Activated CD8-positive, alpha-beta memory T cell treated with anti-CD3 and anti-CD28 coated beads for 24 hours (primary cell): ENCODE measurements around the gene SRP9.

ENCODE experiments used
- DNase-seq: peaks from one replicate; pipeline ENCODE4 v3.0.0-alpha.2; 2020

The SRP9 gene, protein sequence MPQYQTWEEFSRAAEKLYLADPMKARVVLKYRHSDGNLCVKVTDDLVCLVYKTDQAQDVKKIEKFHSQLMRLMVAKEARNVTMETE

DNA sequence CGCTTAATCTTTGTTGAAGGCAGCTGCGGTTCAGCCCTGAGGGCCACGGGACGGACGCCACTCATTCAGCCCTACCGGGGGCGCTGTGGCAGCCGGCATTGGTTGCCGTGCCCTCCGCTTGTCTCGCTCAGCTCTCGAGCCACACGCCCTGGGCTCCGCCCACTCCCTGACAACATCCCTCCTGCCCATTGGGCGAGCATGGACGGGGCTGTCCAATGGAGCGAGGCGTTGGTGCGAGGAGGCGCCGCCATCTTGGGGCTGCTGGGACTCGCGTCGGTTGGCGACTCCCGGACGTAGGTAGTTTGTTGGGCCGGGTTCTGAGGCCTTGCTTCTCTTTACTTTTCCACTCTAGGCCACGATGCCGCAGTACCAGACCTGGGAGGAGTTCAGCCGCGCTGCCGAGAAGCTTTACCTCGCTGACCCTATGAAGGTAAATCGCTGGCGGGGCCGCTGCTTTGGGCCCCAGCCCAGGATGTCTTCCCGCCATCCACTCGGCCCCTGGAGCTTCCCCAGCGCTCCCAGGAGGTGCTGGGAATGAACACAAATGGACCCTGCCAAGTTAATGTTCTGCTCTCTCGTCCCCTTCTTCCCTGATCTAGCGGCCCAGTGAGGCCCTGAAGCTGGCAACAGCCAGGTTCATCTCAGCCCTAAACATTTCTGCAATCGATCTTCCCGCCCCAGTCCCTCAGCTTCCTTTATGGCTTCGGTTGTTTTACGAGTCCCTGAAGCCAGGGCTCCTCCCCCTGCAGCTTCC is at the start of gene SRP9:
TSS of gene SRP9 (plus strand) at position 244 of the 754 bp plus-strand sequence. CDS start at position 359, 115 bp downstream.
- DNase-seq = peak; percentile 98

DNA sequence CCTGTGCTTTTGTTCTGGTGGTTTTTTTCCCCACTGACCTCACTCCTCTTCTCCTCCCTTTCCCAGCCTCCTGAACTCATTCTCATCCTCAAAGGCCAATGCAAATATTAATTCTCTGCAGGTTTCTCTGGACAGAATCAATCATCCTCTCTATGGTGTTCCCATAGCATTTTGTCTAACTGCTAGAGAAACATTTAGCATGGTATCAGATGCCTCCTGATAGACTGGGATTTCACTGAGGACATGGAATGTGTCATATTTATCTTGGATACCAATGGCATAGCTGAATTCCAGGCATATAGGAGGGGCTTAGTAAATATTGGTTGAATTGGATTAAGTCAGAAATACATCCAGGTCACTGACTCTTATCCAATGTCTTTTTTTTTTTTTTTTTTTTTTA is 46.1 kb upstream of the SRP9 start:
- no peak for DNase-seq

DNA sequence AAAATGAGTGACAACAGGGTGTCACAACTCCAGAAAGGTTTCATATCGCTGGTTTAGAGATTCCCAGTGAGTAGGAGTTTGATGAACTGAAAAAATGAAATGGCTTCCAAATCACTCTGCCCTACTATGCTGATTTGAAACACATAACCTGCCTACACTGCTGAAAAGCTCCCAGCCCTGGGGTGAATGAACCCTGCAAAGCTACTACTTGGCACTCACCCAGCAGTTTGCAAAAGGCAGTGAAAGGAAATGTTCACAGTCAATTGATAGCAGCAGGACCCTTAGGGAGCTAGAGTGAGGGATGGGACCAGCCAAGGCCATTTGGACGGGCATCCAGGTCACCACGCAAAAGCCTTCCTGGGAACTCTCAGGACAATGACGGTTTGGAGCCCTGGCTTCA is 44.4 kb upstream of the SRP9 start:
- no peak for DNase-seq

GRCh38 chr1:225735252-225736149 is 42.1 kb upstream of the SRP9 start:
- DNase-seq = no peak

DNA sequence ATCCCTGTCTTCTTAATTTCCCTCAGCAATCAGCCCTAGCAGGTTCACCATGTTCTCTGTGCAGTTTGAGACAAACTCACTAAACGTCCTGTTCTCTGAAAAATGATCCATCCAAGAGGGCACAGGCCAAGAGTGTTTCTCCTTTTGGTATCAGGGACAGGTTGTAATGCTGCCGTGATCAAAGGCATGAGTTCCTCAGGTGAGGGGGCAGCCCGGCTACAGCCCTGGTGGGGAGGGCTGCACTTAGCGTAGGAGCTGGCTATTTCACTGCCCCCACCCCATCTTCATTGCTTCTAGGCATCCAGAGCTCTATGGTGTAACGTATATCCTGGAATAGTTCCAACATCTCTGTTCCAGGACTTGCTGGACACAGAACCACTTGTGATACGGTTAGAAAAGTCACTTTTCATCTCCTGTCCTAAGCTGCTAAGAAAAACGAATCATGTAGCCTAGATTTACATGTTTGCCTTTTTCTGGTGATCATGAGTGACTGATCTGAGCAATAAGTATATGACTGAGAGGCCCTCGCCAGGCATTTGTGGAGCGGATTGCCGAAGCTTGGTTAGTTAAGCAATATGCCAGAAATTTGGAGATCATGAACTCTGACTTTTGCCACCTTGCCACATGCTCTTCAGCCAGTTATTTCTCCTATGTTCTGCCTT is 41.1 kb upstream of the SRP9 start:
- no peak for DNase-seq

- DNase-seq = no peak
These were observed 40.5 kb upstream of the SRP9 start for GRCh38 chr1:225737161-225737560.

DNA sequence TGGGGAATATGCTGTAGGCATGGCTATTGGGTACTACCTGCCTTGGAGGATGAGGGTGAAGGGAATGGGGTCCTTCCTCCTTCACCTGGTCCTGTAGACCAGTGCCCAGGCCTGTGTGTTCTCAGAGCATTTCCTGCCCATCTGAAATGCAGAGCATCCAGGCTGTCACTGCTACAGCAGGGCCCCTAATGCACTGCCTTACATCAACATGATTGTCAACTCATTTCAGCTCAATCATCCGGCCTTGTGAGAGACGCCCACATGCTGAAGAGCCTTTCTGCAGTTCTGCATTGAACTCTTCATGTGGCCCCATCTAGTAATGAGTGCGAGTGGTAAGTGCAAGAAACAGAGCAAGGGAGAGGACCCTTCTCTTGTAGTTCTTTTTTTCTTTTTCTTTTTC is 39.8 kb upstream of the SRP9 start:
- DNase-seq = no peak

DNA sequence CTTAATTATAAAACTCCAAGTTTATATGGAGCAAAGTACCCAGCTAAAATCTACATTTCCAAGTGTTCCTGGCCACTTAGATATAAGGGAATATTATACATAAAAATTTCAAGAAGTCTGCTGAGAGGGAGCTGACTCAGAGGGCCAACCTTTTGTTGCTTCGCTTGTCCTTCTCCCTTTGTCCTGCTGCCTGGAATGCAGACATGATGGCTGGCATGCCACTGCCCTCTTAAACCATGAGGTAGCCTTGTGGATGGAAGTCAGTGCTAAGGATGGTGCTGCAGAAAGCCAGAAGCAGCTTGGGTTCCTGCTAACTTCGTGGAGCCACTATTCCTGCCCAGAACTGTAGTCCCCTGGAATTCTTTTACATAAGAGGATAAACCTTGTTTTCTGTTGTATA is 38.9 kb upstream of the SRP9 start:
- DNase-seq = no peak

DNA sequence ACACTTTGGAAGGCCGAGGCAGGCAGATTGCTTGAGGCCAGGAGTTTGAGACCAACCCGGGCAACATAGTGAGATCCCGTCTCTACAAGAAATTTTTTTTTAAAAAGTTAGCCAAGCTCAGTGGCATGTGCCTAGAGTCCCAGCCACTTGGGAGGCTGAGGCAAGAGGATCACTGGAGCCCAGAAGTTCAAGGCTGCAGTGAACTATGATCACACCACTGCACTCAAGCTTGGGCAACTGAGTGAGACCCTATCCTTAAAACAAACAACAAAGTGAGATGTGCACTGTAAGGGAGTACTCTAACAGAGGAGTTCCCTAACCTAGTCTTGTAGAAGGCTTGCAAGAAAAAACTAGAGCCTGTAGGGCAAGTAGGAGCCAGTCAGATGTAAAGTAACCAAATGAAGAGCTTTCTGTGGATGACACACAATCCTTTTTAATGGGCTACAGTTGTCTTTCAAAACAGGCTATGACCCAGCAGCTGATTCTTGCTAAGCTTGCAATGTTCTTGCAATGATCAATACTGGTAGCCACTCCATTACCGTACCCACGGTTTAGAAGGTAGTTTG is 38.0 kb upstream of the SRP9 start:
- no peak for DNase-seq

DNA sequence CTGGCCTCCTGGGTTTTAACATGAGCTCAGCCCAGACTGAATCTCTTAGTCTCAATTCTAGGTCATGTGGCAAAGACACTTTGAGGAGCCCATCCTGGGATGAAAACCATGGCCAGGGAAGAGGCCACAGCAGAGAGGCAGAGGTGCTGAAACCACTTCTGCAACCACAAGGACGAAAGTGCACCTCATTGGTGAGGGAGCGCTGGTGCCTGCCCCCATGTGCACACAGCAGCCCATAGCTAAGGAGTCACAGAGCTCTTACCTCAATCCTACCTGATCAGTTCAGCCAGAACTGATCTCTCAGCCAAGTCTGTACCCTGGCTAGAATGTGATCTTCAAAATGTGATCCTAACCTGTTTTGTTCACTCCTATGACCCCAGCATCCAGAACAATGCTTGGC is 32.9 kb upstream of the SRP9 start:
- no peak for DNase-seq

- DNase-seq = no peak
These were observed 32.4 kb upstream of the SRP9 start for GRCh38 chr1:225745273-225745672.

DNA sequence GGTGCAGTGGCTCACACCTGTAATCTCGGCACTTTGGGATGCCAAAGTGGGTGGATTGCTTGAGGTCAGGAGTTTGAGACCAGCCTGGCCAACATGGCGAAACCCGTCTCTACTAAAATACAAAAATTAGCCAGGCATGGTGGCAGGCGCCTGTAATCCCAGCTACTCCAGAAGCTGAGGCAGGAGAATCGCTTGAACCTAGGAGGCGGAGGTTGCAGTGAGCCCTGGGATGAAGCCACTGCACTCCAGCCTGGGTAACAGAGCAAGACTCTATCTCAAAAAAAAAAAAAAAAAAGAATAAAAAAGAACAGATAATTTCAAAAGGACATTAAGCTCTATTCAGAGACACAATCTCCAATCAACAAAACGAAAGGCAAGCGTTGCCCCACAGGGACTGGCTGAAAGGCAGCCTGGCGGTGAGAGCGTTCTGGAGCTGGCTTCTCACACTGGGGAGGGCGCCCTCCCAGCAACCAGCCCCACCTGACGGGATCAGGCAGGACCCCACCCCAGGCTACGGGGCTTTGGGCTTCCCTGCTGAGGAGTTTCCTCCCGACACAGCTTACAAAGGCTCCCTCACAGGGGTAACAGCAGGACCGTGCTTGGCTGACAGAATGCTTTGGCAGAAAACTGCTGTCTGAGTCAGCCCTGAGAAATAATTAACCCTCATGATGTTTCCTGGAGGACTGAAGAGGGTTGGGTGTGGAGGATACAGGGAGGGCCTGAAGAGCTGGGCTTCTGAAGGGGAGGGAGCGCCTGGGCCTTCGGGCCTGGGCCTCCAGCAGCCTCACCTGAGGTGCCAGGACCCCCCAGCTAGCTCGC is 31.1 kb upstream of the SRP9 start:
- no peak for DNase-seq

DNA sequence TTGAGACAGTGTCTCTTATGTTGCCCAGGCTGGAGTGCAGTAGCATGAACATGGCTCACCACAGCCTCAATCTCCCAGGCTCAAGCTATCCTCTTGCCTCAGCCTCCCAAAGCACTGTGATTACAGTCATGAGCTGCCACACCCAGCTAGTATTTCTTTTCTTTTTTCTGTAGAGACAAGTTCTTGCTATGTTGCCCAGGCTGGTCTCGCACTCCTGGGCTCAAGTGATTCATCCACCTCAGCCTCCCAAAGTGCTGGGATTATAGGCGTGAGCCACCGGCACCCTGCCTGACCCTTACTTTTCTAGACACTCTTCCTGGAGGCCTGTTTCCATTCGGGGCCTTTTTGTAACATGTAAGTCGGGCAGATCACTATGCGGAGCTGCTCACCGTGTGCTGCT is 30.1 kb upstream of the SRP9 start:
- no peak for DNase-seq

DNA sequence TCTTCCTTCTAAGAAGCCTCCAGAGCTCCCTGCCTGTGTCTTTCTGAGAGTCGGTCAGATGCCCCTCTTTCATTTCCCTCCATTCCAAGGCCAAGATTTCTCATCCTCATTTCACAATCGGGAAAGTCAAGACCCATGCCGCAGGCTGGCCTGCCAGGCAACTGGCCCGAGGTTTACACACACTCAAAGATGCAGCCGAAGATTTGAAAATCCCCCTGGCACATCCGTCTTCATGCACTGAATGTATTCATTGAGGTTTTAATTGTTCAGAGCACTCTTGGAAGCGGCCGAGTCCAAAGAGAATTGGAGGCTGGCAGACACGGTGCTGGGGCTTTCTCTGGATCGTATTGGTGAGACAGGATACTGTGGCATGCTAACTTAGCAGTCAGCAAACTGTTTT is 29.1 kb upstream of the SRP9 start:
- no peak for DNase-seq

GRCh38 chr1:225749706-225750105 is 27.9 kb upstream of the SRP9 start:
- no peak for DNase-seq

- DNase-seq = no peak
These were observed 27.2 kb upstream of the SRP9 start for GRCh38 chr1:225750420-225750819.

DNA sequence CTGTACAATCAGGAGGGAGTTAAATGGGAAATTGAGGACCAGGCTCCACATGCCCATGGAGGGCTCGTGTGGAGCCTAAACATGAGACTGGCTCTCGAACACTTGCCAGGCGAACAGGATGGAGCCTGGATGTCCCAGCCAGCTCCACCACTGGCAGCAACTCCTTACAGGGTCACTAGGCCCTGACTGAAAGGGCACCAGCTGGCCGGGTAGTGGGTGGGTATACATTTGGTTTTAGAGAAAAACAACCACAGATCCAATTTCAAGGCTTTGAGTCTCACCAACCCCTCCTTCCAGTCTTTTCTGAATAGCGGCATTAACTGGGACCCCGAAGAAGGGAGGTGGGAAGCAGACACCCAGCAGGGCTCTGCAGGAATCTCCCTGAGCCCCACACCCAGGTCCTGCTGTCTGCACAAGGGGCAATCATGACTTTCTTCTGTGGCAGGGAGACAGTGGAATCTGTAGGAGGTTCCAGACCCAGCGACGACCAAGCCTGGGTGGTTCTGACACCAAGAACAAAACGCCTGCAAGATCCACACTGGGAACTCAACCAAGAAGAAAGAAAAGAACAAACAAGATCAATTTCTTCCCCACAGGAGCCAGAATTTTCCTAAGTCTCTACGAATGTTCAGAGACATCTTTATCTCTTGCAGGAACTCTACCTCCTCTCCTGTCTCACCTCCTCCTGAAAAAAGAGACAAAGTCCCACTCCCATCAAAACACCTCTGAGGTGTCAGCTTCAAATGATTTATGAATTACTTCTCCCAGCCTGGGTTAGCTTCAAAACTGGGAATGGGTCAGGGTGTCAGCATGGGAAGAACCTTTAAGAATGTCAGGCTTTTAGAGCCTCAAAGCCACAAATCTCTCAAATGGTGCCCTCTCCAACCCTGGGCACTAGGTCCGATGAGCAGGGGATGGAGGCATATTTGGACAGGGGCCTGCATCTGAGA is 26.5 kb upstream of the SRP9 start:
- no peak for DNase-seq

DNA sequence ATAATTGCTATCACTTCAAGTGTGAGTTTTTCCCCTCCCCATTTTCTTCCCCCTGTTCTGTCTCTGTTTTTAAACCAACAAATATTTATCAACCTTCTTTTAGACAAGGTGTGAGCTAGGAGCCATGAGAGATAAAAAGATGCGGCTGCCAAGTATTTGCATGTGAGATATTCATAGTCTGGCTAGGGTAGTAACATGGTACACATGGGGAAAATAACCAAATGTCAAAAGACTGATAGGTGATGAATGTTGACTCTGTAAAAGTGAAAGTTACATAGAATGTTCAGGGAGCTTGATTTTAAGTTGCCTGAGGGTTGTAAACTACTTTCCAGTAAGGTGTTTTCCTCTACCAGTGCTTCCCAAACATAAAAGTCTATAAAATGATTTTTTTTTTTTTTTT is 25.4 kb upstream of the SRP9 start:
- DNase-seq = no peak

GRCh38 chr1:225754940-225755641 is 22.5 kb upstream of the SRP9 start:
- DNase-seq = no peak

DNA sequence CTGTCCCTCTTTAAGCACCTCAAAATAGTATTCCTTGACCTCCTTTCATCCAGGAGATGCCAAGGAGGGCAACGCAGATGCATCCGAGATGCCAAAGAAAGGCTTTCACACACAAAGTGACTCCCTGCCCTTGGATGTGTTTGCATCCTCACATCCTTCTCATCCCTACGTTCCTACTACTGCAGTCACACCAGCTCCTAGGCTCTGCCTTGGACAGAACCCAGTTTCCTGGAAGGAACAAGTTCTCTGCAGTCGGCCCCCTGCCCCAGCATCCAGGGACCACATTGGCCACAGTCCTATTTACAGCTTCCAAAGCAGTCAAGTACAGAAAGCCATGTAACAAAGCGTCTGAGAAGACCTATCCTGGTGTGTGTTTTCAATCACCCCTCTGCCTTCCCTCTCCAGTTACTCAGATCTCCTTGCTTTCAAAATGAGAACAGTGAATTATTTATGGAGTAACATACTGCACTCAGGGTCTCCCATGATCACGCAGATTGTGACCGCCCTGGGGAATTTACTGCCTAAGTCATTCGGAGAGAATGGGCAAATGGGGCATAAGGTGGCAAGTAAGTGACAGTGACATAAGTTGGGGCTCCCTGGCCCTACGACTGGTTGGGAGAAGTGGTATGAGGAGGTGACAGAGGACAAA is 21.8 kb upstream of the SRP9 start:
- no peak for DNase-seq
